NCI-H748 (cell line): ENCODE results near the gene RPP30.
"Not testable (repeated sequence)": the region's sequence is repeated elsewhere in the genome, so short reads cannot be mapped to it uniquely, and the experiment has no call there.

Experiments
- DNase-seq: peaks from one replicate; lab custom pipeline; 2025; ENCODE audit not compliant: unreplicated experiment; lab: John Stamatoyannopoulos, UW

RPP30 gene

DNA sequence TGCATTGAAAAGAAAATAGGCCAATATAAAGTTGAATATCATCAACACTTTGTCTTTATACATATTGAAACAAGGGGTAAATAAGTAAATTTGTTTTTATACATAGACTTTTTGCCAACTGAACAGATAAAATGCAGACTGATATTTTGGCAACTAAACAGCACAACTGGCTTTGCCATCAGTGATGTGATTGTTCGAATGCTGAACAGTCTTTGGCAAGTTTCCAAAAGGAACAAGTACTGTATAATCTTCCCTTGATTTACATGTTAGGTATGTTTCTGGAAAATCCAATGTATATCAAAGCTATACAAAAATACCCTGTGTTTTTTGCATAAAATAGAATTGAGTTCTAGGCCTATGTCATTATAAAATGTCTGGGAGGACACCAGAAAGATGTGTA lies 67.3 kb downstream of the RPP30 start:
- DNase-seq: peak; percentile 1

- DNase-seq: no peak
Measured at GRCh38 chr10:90939648-90940047, 67.9 kb downstream of the RPP30 start.

DNA sequence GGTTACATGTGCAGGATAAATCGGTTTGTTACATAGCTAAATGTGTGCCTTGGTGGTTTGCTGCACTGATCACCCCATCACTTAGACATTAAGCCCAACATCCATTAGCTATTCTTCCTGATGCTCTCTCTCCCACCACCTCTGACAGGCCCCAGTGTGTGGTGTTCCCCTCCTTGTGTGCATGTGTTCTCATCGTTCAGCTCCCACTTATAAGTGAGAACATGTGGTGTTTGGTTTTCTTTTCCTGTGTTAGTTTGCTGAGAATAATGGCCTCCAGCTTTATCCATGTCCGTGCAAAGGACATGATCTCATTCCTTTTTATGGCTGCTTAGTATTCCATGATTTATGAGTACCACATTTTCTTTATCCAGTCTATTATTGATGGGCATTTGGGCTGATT lies 71.2 kb downstream of the RPP30 start:
- DNase-seq: not testable (repeated sequence)

- DNase-seq: no peak
Measured at GRCh38 chr10:90944749-90945148, 73.0 kb downstream of the RPP30 start.

DNA sequence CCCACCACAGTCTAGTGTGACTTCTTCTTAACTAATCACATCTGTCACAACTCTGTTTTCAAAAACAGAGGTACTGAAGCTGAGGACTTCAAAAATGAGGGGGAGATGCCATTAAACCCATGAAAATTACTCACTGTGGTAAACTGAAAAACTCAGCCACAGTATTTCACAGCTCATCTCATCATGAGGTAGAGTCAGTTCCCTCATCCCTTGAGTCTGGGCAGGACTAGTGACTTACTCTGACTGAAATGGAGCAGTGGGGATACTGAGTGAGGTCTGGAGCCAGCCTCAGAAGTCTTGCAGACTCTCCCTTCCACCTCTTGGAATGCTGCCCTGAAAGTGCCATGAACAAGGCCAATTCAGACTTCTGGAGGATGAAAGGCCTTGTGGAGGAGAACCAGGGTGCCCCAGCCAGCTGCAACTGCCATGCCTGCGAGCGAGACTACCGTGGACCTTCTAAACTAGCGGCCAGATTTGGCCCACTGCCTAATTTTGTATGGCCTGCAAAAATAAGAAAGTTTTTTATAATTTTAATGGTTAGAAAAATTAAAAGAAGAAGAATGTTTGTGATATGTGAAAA lies 73.8 kb downstream of the RPP30 start:
- DNase-seq: no peak

- no peak for DNase-seq
Measured at GRCh38 chr10:90947030-90947960, 75.5 kb downstream of the RPP30 start.
